Measurements from ENCODE around the gene GMDS. TPM values are rescaled to one million over a fixed set of nuclear protein-coding genes. Genes with fewer than 3 reads are reported as not detected.

Gene GMDS
- total and polyA plus RNA-seq, 2 of the 13 experiments (the other 11 are each of a cell fraction or from before 2014, with no cell fraction given): 64.4 to 112 TPM

DNA sequence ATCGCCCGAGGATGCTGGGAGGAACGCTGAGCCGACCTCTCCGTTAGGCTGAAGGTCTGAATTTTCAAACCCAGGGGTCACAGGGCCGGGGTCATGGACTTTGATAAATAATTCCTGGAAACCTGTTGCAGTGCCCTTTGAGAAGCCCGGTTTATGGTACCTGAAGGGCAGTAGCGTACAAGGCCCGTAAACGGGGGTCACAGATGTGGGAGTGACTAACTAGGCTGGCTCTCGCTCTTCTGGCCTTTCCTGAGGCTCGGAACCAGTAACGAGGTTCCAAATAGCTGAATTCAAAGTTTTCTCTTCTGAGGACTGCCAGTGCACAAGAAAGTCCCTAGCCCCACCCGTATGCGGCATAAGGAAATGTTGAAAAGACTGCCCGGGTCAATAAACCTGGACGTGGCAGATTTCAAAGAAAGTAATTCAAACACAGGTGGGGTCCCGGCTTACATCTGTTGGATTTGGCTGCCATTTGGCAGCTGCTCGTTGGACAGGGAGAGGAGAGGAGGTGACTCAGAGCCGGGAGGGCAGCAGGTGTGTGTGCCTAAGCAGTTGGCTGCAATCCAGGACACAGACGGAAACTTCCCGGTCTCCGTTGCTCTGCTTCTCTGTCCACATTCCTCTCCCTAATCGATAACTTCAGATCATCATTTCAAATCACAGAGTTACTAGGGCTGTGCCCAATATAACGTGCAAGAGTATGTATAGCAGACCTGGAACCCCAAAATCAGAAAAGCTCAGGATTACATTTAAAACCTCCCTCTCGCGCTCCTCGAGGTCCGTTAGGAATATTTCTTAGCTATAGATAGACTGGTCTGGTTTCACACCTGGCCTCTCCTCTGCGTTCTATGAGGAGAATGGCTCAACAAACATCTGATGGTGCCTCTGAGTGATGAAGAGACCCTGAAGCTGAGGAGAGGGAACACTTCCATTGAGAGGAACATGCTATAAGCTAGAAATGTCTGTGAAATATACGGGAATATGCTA is 765 bp upstream of the GMDS start (continued):
- peak; percentile 84 for TF ChIP-seq HDAC1 (CRISPR knock-in tag; IDR thresholded peaks at IDR 0.05)
- peak; percentile 91; the same call in 1 of the 2 replicates for TF ChIP-seq SNAPC4 (CRISPR knock-in tag; IDR thresholded peaks at IDR 0.05)
- TF ChIP-seq GABPB1 (CRISPR knock-in tag; IDR thresholded peaks at IDR 0.05): no peak; the same call in 1 of the 2 replicates
- TF ChIP-seq HMGXB4 (CRISPR knock-in tag; IDR thresholded peaks at IDR 0.05; ENCODE audit: borderline replicate concordance in 1 of 2, low read depth in 1 of 2): no peak; a peak in 1 of 4 replicates
- TF ChIP-seq, protein P1, sequence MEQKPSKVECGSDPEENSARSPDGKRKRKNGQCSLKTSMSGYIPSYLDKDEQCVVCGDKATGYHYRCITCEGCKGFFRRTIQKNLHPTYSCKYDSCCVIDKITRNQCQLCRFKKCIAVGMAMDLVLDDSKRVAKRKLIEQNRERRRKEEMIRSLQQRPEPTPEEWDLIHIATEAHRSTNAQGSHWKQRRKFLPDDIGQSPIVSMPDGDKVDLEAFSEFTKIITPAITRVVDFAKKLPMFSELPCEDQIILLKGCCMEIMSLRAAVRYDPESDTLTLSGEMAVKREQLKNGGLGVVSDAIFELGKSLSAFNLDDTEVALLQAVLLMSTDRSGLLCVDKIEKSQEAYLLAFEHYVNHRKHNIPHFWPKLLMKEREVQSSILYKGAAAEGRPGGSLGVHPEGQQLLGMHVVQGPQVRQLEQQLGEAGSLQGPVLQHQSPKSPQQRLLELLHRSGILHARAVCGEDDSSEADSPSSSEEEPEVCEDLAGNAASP (CRISPR knock-in tag; IDR thresholded peaks at IDR 0.05; ENCODE audit: borderline replicate concordance): peak; percentile 39; the same call in 1 of the 2 replicates
- no peak for TF ChIP-seq JDP2 (CRISPR knock-in tag; IDR thresholded peaks at IDR 0.05; ENCODE audit: borderline replicate concordance)
- no peak for TF ChIP-seq DNMT1 (CRISPR knock-in tag; IDR thresholded peaks at IDR 0.05)
- TF ChIP-seq AGO2 (optimal IDR thresholded peaks at IDR 0.05; ENCODE audit: low read depth, low read length): no peak
- no peak for TF ChIP-seq SALL2 (CRISPR knock-in tag; IDR thresholded peaks at IDR 0.05)
- peak; percentile 27; the same call in 1 of the 2 replicates for TF ChIP-seq KMT2A (CRISPR knock-in tag; IDR thresholded peaks at IDR 0.05)
- peak; percentile 88; the same call in 1 of the 2 replicates for TF ChIP-seq XBP1 (CRISPR knock-in tag; IDR thresholded peaks at IDR 0.05)
- TF ChIP-seq, protein P2, sequence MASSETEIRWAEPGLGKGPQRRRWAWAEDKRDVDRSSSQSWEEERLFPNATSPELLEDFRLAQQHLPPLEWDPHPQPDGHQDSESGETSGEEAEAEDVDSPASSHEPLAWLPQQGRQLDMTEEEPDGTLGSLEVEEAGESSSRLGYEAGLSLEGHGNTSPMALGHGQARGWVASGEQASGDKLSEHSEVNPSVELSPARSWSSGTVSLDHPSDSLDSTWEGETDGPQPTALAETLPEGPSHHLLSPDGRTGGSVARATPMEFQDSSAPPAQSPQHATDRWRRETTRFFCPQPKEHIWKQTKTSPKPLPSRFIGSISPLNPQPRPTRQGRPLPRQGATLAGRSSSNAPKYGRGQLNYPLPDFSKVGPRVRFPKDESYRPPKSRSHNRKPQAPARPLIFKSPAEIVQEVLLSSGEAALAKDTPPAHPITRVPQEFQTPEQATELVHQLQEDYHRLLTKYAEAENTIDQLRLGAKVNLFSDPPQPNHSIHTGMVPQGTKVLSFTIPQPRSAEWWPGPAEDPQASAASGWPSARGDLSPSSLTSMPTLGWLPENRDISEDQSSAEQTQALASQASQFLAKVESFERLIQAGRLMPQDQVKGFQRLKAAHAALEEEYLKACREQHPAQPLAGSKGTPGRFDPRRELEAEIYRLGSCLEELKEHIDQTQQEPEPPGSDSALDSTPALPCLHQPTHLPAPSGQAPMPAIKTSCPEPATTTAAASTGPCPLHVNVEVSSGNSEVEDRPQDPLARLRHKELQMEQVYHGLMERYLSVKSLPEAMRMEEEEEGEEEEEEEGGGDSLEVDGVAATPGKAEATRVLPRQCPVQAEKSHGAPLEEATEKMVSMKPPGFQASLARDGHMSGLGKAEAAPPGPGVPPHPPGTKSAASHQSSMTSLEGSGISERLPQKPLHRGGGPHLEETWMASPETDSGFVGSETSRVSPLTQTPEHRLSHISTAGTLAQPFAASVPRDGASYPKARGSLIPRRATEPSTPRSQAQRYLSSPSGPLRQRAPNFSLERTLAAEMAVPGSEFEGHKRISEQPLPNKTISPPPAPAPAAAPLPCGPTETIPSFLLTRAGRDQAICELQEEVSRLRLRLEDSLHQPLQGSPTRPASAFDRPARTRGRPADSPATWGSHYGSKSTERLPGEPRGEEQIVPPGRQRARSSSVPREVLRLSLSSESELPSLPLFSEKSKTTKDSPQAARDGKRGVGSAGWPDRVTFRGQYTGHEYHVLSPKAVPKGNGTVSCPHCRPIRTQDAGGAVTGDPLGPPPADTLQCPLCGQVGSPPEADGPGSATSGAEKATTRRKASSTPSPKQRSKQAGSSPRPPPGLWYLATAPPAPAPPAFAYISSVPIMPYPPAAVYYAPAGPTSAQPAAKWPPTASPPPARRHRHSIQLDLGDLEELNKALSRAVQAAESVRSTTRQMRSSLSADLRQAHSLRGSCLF (CRISPR knock-in tag; IDR thresholded peaks at IDR 0.05; ENCODE audit: borderline replicate concordance): no peak
- no peak for TF ChIP-seq ZNF577 (CRISPR knock-in tag; IDR thresholded peaks at IDR 0.05; ENCODE audit: borderline replicate concordance, low read depth)
